IMR-90 (cell line): ENCODE results near the gene DENND6B. TPM values are rescaled to one million over a fixed set of nuclear protein-coding genes. Genes with fewer than 3 reads are reported as not detected.

Experiments used
- polyA plus RNA-seq, 3 experiments: library from polyadenylated mRNA; depleted of rRNA; stranded (reverse); fragments of >200 nt; gene quantifications; 2 replicates each; pipeline ENCODE4 v1.2.3, GENCODE V29; 2012; ENCODE audit warnings: low replicate concordance in 1 of 3
- total RNA-seq: library from RNA; depleted of rRNA; stranded (reverse); fragments of >200 nt; gene quantifications from 2 replicates; pipeline ENCODE4 v1.2.3, GENCODE V29; 2012; rRNA removed

The DENND6B gene
- total and polyA plus RNA-seq, 2 of the 4 experiments (the other 2 are of a cell fraction), result 0.36 to 4.9 TPM

Other genes with a start within 250 kb of the DENND6B start
- gene MLC1, start 241.6 kb downstream of the DENND6B start, total RNA-seq, result not detected in 2 replicates
- 0.07 and 0.10 TPM in 2 replicates for gene MLC1, start 241.6 kb downstream of the DENND6B start, polyA plus RNA-seq (2012; rRNA removed)
- 0.72 and 0.83 TPM in 2 replicates for gene MOV10L1, start 237.0 kb downstream of the DENND6B start, total RNA-seq
- gene MOV10L1, start 237.0 kb downstream of the DENND6B start, polyA plus RNA-seq (2012; rRNA removed), result 0.83 and 1.4 TPM in 2 replicates
- under 0.01 and 0.18 TPM in 2 replicates for gene PANX2, start 156.3 kb downstream of the DENND6B start, total RNA-seq
- gene PANX2, start 156.3 kb downstream of the DENND6B start, polyA plus RNA-seq (2012; rRNA removed), result 1.3 and 1.7 TPM in 2 replicates
- gene TRABD, start 141.1 kb downstream of the DENND6B start, total RNA-seq, result 13.4 and 13.9 TPM in 2 replicates
- gene TRABD, start 141.1 kb downstream of the DENND6B start, polyA plus RNA-seq (2012; rRNA removed), result 42.7 and 45.3 TPM in 2 replicates
- 10.3 and 10.4 TPM in 2 replicates for gene SELENOO, start 126.0 kb downstream of the DENND6B start, total RNA-seq
- 21.4 and 22.9 TPM in 2 replicates for gene SELENOO, start 126.0 kb downstream of the DENND6B start, polyA plus RNA-seq (2012; rRNA removed)
- 10.0 and 10.8 TPM in 2 replicates for gene TUBGCP6, start 82.0 kb downstream of the DENND6B start, total RNA-seq
- 28.6 and 30.9 TPM in 2 replicates for gene TUBGCP6, start 82.0 kb downstream of the DENND6B start, polyA plus RNA-seq (2012; rRNA removed)
- 3.6 and 3.9 TPM in 2 replicates for gene HDAC10, start 75.7 kb downstream of the DENND6B start, total RNA-seq
- gene HDAC10, start 75.7 kb downstream of the DENND6B start, polyA plus RNA-seq (2012; rRNA removed), result 35.2 and 35.7 TPM in 2 replicates
- gene MAPK12, start 65.3 kb downstream of the DENND6B start, total RNA-seq, result 35.6 and 41.0 TPM in 2 replicates
- 56.3 and 59.9 TPM in 2 replicates for gene MAPK12, start 65.3 kb downstream of the DENND6B start, polyA plus RNA-seq (2012; rRNA removed)
- gene MAPK11, start 56.6 kb downstream of the DENND6B start, total RNA-seq, result 7.5 and 8.1 TPM in 2 replicates
- 14.4 and 16.6 TPM in 2 replicates for gene MAPK11, start 56.6 kb downstream of the DENND6B start, polyA plus RNA-seq (2012; rRNA removed)
- gene PLXNB2, start 19.4 kb downstream of the DENND6B start, total RNA-seq, result 73.1 and 84.7 TPM in 2 replicates
- 202 and 220 TPM in 2 replicates for gene PLXNB2, start 19.4 kb downstream of the DENND6B start, polyA plus RNA-seq (2012; rRNA removed)
- gene PPP6R2, start 16.3 kb upstream of the DENND6B start, total RNA-seq, result 49.4 and 51.6 TPM in 2 replicates
- 46.9 and 49.2 TPM in 2 replicates for gene PPP6R2, start 16.3 kb upstream of the DENND6B start, polyA plus RNA-seq (2012; rRNA removed)
- gene SBF1, start 148.0 kb upstream of the DENND6B start, total RNA-seq, result 21.5 and 22.8 TPM in 2 replicates
- gene SBF1, start 148.0 kb upstream of the DENND6B start, polyA plus RNA-seq (2012; rRNA removed), result 33.2 and 41.0 TPM in 2 replicates
- 0.18 and 0.28 TPM in 2 replicates for gene ADM2, start 154.5 kb upstream of the DENND6B start, total RNA-seq
- gene ADM2, start 154.5 kb upstream of the DENND6B start, polyA plus RNA-seq (2012; rRNA removed), result 1.9 and 2.3 TPM in 2 replicates
- gene MIOX, start 159.8 kb upstream of the DENND6B start, total RNA-seq, result not detected in 2 replicates
- not detected in 2 replicates for gene MIOX, start 159.8 kb upstream of the DENND6B start, polyA plus RNA-seq (2012; rRNA removed)
- gene LMF2, start 180.7 kb upstream of the DENND6B start, total RNA-seq, result 15.6 and 16.8 TPM in 2 replicates
- 82.6 and 103 TPM in 2 replicates for gene LMF2, start 180.7 kb upstream of the DENND6B start, polyA plus RNA-seq (2012; rRNA removed)
- 36.4 and 38.5 TPM in 2 replicates for gene NCAPH2, start 181.2 kb upstream of the DENND6B start, total RNA-seq
- gene NCAPH2, start 181.2 kb upstream of the DENND6B start, polyA plus RNA-seq (2012; rRNA removed), result 30.2 and 30.8 TPM in 2 replicates
- 1.3 and 1.7 TPM in 2 replicates for gene SCO2, start 198.6 kb upstream of the DENND6B start, total RNA-seq
- 1.8 and 1.9 TPM in 2 replicates for gene SCO2, start 198.6 kb upstream of the DENND6B start, polyA plus RNA-seq (2012; rRNA removed)
- gene TYMP, start 203.0 kb upstream of the DENND6B start, total RNA-seq, result 0.18 and 0.28 TPM in 2 replicates
- 0.74 and 1.5 TPM in 2 replicates for gene TYMP, start 203.0 kb upstream of the DENND6B start, polyA plus RNA-seq (2012; rRNA removed)
- gene KLHDC7B, start 218.9 kb upstream of the DENND6B start, total RNA-seq, result not detected in 2 replicates
- gene KLHDC7B, start 218.9 kb upstream of the DENND6B start, polyA plus RNA-seq (2012; rRNA removed), result 0.03 and 0.05 TPM in 2 replicates
- not detected in 2 replicates for gene SYCE3, start 235.9 kb upstream of the DENND6B start, total RNA-seq
- not detected in 2 replicates for gene SYCE3, start 235.9 kb upstream of the DENND6B start, polyA plus RNA-seq (2012; rRNA removed)